Activated naive CD4-positive, alpha-beta T cell (primary cell): ENCODE measurements around the gene NCDN.

Experiments
- DNase-seq, 4 experiments: peaks; one replicate each; lab custom pipeline; 2025; lab: John Stamatoyannopoulos, UW

The NCDN gene, protein sequence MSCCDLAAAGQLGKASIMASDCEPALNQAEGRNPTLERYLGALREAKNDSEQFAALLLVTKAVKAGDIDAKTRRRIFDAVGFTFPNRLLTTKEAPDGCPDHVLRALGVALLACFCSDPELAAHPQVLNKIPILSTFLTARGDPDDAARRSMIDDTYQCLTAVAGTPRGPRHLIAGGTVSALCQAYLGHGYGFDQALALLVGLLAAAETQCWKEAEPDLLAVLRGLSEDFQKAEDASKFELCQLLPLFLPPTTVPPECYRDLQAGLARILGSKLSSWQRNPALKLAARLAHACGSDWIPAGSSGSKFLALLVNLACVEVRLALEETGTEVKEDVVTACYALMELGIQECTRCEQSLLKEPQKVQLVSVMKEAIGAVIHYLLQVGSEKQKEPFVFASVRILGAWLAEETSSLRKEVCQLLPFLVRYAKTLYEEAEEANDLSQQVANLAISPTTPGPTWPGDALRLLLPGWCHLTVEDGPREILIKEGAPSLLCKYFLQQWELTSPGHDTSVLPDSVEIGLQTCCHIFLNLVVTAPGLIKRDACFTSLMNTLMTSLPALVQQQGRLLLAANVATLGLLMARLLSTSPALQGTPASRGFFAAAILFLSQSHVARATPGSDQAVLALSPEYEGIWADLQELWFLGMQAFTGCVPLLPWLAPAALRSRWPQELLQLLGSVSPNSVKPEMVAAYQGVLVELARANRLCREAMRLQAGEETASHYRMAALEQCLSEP

GRCh38 chr1:35557611-35558373, at the start of gene NCDN:
Gene NCDN (plus strand): TSS chr1:35557799. CDS start chr1:35558191, 392 bp downstream.
- peak; percentile 89 to 90 (median 90) for DNase-seq

GRCh38 chr1:35507947-35508346, 49.7 kb upstream of the NCDN start:
- no peak for DNase-seq

DNA sequence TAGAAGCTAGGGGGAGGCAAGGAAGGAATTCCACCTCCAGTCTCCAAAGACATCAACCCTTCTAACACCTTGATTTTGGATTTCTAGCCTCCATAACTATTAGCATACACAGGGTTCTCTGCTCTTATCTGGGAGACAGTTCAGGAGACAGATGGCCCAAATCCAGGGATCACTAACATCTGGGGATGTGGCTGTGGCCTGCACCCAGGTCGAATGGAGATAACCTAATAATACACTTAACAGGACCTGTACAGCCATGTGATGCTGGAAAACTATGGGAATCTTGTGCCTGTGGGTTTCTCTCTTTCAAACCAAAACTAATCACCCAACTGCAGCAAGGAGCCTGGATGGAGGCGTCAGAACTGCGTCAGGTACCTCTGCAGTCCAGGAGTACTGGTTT, 48.0 kb upstream of the NCDN start:
- DNase-seq: no peak

DNA sequence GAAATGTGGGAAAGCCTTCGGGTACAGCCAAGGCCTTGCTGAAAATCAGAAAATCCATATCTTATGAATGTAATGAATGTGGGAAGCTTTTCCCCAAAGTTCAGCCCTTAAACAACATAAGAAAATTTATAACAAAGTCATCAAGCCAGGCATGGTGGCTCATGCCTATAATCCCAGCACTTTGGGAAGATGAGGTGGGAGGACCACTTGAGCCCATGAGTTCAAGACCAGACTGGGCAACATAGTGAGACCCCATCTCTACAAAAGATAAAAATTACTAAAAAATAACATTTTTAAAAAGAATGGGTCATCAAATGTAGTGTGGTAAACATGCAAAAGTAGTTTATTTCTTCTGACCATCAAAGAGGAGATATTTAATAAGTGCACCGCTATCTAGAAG, 46.3 kb upstream of the NCDN start:
- DNase-seq: no peak

DNA sequence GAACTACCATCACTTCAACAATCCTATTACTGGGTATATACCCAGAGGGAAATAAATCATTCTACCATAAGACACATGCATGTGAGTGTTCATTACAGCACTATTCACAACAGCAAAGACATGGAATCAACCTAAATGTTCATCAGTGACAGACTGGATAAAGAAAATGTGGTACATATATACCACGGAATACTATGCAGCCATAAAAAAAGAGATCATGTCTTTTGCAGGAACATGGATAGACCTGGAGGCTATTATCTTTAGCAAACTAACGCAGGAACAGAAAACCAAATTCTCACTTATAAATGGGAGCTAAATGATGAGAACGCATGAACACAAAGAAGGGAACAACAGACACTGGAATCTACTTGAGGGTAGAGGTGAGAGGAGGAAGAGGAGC, 39.4 kb upstream of the NCDN start:
- no peak for DNase-seq

GRCh38 chr1:35519432-35519831, 38.2 kb upstream of the NCDN start:
- no peak for DNase-seq

- DNase-seq: no peak
Measured at GRCh38 chr1:35524106-35524505, 33.5 kb upstream of the NCDN start.

- DNase-seq: no peak
Measured at GRCh38 chr1:35530168-35530567, 27.4 kb upstream of the NCDN start.

GRCh38 chr1:35530946-35531345, 26.7 kb upstream of the NCDN start:
- DNase-seq: no peak

GRCh38 chr1:35531368-35531767, 26.2 kb upstream of the NCDN start:
- no peak for DNase-seq

GRCh38 chr1:35532497-35533223, 24.9 kb upstream of the NCDN start:
- DNase-seq: no peak

DNA sequence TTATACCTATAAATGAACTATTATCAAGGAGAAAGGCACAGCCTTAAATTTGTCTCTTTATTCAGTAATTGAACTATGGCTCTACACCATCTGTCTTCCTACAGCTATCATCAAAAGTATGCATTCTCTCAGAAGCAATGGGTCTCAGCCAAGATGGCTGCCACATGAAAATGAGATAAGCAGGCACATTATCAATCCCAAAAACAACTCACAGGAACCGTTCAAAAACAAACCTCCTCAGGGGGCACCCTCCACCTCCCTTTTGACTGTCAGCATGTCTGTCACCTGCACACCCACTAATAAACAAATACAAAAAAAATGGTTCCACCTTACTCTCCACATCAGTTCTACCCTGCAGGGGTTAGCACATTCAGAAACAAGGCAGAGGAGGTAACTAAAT, 24.0 kb upstream of the NCDN start:
- DNase-seq: no peak

- DNase-seq: no peak
Measured at GRCh38 chr1:35535243-35535642, 22.4 kb upstream of the NCDN start.

- no peak for DNase-seq
Measured at GRCh38 chr1:35536556-35537162, 20.9 kb upstream of the NCDN start.

DNA sequence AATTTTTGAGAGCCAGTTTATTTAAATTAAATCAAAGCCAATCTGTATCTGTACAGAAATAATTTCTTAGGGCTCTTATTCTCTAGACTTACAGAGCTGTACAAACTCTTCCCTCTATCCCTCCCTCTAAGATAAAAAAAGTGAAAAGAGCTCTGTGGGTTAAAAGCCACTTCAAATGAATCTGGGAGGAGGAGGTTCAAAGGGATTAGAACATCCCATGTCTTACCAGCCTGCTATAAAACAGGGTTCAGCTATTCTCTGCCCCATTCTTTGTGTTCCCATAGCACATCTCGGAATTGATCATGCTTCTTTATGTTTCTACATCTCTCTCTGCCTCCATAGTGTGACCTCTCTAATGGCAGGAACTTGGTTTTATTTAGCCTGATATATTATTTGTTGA, 19.8 kb upstream of the NCDN start:
- no peak for DNase-seq

- DNase-seq: peak in 1 of 4 experiments; percentile 26
Measured at GRCh38 chr1:35539073-35539823, 18.4 kb upstream of the NCDN start.

GRCh38 chr1:35539824-35540261, 17.8 kb upstream of the NCDN start:
- DNase-seq: no peak

DNA sequence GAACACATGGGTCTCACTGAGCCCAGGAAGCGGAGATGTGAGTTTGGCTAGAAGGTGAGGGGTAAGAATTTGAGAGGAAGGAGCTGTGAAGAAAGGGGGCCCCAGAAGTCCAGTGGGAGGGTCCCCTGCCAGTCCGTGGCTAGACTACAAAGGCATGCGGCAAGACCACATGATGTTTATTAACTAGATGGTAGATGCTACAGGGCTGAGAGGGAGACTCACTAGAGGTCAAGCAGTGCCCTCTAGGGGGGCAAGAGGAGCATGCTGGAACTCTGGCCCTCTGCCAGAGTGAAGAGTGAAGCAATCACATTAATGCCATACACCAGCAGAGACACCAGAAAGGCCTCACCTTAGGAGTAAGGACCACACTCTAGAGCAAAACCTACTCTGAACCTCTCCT, 12.6 kb upstream of the NCDN start:
- peak in 2 of 4 experiments; percentile 23 for DNase-seq

GRCh38 chr1:35546614-35547013, 11.0 kb upstream of the NCDN start:
- DNase-seq: no peak

DNA sequence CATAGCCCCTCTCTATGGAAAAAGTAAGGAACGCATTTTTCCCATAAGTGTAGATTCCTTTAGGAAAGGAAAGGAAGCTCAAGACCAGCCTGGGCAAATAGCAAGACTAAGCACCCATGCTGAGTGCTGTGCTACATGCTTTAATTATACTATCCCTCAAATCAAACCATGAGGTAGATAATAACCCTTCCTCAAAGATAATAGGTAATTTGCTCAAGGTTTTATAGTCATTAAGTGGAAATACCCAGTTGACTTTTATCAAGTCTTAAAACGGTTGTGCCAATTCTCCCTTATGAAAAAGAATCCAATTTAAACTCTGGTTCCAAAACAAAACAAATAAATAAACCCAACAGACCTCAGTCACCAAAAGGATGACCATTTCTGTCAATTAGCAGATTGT, 3.7 kb upstream of the NCDN start:
- DNase-seq: no peak
